MM.1S (cell line): ENCODE measurements around the gene POLR3C.

Experiments used
- DNase-seq: peaks from one replicate; pipeline ENCODE4 v3.0.0-alpha.2; 2015
- H2AFZ ChIP-seq: fragments of 300-600 bp; sonication (generic); 2 replicates; pipeline ENCODE4 v1.6.0; 2016; ENCODE audit warnings: antibody characterized with exemption, low read length
- H3F3A ChIP-seq: fragments of 300-600 bp; sonication (generic); 2 replicates; pipeline ENCODE4 v1.6.1; 2016; ENCODE audit warnings: mild to moderate bottlenecking, antibody characterized with exemption, low read length, moderate library complexity, mixed read lengths; ENCODE audit not compliant: insufficient read depth
- H3K27ac ChIP-seq: fragments of 300-600 bp; sonication (generic); 2 replicates; pipeline ENCODE4 v1.5.1; 2016; ENCODE audit warnings: mild to moderate bottlenecking, low read length
- H3K27me3 ChIP-seq: fragments of 300-600 bp; sonication (generic); replicated peaks from 2 replicates; pipeline ENCODE4 v1.6.0; 2016; ENCODE audit warnings: low read length; ENCODE audit not compliant: insufficient read depth
- H3K36me3 ChIP-seq: fragments of 300-600 bp; sonication (generic); replicated peaks from 2 replicates; pipeline ENCODE4 v1.6.1; 2016; ENCODE audit warnings: mild to moderate bottlenecking, low read length, mixed read lengths; ENCODE audit not compliant: insufficient read depth
- H3K4me1 ChIP-seq: fragments of 300-600 bp; sonication (generic); 2 replicates; pipeline ENCODE4 v1.6.1; 2016; ENCODE audit warnings: low read length, mixed read lengths
- H3K4me2 ChIP-seq: fragments of 300-600 bp; sonication (generic); 2 replicates; pipeline ENCODE4 v1.6.0; 2016; ENCODE audit warnings: low read depth, low read length
- H3K4me3 ChIP-seq: fragments of 300-600 bp; sonication (generic); 2 replicates; pipeline ENCODE4 v1.5.1; 2016; ENCODE audit warnings: low read length, mixed read lengths
- H3K79me2 ChIP-seq: fragments of 300-600 bp; sonication (generic); 2 replicates; pipeline ENCODE4 v1.6.1; 2016; ENCODE audit warnings: mixed run types, low read length, mixed read lengths
- H3K9ac ChIP-seq: fragments of 300-600 bp; sonication (generic); 2 replicates; pipeline ENCODE4 v1.6.1; 2016; ENCODE audit warnings: low read length, mixed read lengths
- H3K9me2 ChIP-seq: fragments of 300-600 bp; sonication (generic); replicated peaks from 2 replicates; pipeline ENCODE4 v1.6.1; 2016; ENCODE audit warnings: mild to moderate bottlenecking, low read length, mixed read lengths; ENCODE audit not compliant: insufficient read depth
- H3K9me3 ChIP-seq: fragments of 300-600 bp; sonication (generic); replicated peaks from 2 replicates; pipeline ENCODE4 v1.6.1; 2016; ENCODE audit warnings: mild to moderate bottlenecking, low read length, mixed read lengths; ENCODE audit not compliant: insufficient read depth
- H4K20me1 ChIP-seq: fragments of 300-600 bp; sonication (generic); 2 replicates; pipeline ENCODE4 v1.6.1; 2016; ENCODE audit warnings: mild to moderate bottlenecking, low read length, moderate library complexity, mixed read lengths; ENCODE audit not compliant: insufficient read depth
- EZH2 ChIP-seq: fragments of 300-600 bp; sonication (generic); optimal IDR thresholded peaks from 2 replicates; pipeline ENCODE3; 2017; ENCODE audit warnings: low read depth, mild to moderate bottlenecking, antibody characterized with exemption, low read length, mixed read lengths
- EZH2phosphoT487 ChIP-seq: fragments of 300-600 bp; sonication (generic); IDR thresholded peaks from 2 replicates; pipeline ENCODE4 v1.6.1; 2018; ENCODE audit warnings: antibody characterized with exemption, low read length
- TF ChIP-seq, protein P1 (sequence below): fragments of 300-600 bp; sonication (generic); IDR thresholded peaks from 2 replicates; pipeline ENCODE4 v1.5.1; 2016; ENCODE audit warnings: antibody characterized with exemption, low read length, mixed read lengths

POLR3C gene

DNA sequence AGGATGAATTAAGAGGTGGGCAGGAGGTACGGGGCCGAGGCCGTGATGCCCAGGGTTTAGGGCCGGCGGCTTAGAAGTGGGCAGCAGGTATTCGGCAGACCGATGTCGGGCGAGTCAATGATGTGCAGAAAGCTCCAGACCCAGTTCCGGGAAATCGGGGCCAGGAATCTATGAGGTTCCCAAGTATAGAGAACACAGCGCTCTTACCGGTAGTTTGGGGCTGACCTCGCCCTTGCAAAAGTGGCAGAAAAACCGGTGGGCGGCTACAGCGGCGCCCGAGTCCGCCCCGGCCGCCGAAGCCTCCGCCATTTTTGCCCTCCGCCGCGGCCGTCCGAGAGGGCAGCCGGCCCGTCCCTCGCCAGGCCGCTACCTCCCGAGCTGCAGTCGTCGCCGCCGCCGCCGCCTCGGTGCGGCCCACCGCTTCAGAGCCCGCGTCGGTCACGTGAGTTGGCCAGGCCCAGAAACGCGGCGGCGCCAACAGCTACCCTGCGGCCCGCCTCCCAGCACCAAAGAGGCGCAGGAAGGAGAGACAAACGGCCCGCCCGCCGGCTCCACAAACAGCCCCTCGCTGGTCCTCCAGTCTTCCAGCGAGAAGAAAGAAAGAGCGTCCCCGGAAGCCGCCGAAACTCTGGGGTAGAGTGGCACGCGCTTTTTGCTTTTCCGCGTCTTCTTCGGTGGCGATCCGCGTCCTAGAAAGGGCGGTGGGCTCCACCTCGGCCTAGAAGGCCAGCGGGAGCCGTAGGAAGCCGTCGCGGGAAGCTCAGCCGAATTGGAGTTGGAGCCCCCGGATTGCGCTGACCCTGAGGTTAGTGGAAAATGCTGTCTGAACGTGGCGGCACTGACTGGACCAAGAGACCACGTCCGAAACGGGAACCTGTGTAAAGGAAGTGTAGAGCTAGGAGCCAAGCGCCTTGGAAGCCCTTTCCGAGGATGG, at the start of gene POLR3C, which contains the start of gene RNF115:
Gene POLR3C, plus strand, starts transcription at position 636 of the 934 bp plus-strand sequence. CDS start 1,577 bp downstream, outside the sequence.
Gene RNF115, minus strand, starts transcription at position 531 of the 934 bp plus-strand sequence. Its CDS starts 222 bp downstream, at position 309.
- peak within 1 kb of the TSS; percentile 75 for H3K4me2 ChIP-seq
- TF ChIP-seq, protein P1, sequence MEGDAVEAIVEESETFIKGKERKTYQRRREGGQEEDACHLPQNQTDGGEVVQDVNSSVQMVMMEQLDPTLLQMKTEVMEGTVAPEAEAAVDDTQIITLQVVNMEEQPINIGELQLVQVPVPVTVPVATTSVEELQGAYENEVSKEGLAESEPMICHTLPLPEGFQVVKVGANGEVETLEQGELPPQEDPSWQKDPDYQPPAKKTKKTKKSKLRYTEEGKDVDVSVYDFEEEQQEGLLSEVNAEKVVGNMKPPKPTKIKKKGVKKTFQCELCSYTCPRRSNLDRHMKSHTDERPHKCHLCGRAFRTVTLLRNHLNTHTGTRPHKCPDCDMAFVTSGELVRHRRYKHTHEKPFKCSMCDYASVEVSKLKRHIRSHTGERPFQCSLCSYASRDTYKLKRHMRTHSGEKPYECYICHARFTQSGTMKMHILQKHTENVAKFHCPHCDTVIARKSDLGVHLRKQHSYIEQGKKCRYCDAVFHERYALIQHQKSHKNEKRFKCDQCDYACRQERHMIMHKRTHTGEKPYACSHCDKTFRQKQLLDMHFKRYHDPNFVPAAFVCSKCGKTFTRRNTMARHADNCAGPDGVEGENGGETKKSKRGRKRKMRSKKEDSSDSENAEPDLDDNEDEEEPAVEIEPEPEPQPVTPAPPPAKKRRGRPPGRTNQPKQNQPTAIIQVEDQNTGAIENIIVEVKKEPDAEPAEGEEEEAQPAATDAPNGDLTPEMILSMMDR: no peak
- TF ChIP-seq EZH2phosphoT487 (no peak), EZH2 (no peak)
- DNase-seq: peak; percentile 98
- peaks cover 16% of the 10 kb centered on the region for H3F3A ChIP-seq
- H3K9me3 ChIP-seq: no peaks in the 10 kb centered on the region
- H3K27me3 ChIP-seq: no peaks in the 10 kb centered on the region
- peak within 1 kb of the TSS; percentile 76 for H3K9ac ChIP-seq
- no peaks in the 10 kb centered on the region for H4K20me1 ChIP-seq
- H3K79me2 ChIP-seq: peaks cover 40% of the 10 kb centered on the region
- H3K36me3 ChIP-seq: peaks cover 7% of the 10 kb centered on the region; the same call in 1 of the 2 replicates
- H3K4me3 ChIP-seq: peak within 1 kb of the TSS; percentile 73
- peak within 1 kb of the TSS; percentile 73 for H2AFZ ChIP-seq
- no peaks in the 10 kb centered on the region for H3K9me2 ChIP-seq
- peak within 1 kb of the TSS; percentile 68; the same call in 1 of the 2 replicates for H3K27ac ChIP-seq
- H3K4me1 ChIP-seq: peaks cover 33% of the 10 kb centered on the region

- Histone ChIP-seq H4K20me1 (no peaks in the 10 kb centered on the region), H3K79me2 (no peaks in the 10 kb centered on the region), H3K9ac (no peak overlapping the region), H3K36me3 (no peaks in the 10 kb centered on the region), H3K27me3 (no peaks in the 10 kb centered on the region), H3K9me3 (no peaks in the 10 kb centered on the region), H3K27ac (no peak overlapping the region), H3K4me1 (peaks cover 18% of the 10 kb centered on the region), H3K9me2 (no peaks in the 10 kb centered on the region), H3K4me2 (no peak overlapping the region), H3K4me3 (no peak overlapping the region), H3F3A (peaks cover 11% of the 10 kb centered on the region), H2AFZ (no peak overlapping the region)
- peak; percentile 24 for DNase-seq
- TF ChIP-seq EZH2phosphoT487: no peak
- TF ChIP-seq EZH2: no peak
- TF ChIP-seq, protein P1: no peak
Measured at GRCh38 chr1:145777357-145778145, 46.4 kb upstream of the POLR3C start.

DNA sequence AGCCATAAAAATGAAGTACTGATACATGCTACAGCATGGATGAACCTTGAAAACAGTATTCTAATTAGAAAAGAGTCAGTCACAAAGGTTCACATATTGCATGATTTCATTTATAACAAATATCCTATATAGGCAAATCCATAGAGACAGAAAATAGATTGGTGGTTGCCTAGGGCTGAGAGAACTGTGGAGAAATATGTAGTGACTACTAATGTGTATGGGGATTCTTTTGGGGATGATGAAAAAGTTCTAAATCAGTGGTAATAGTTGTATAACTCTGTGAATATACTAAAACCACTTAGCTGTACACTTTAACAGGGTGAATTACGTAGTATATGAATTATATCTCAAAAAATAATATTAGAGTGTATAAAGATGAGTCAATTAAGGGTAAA, 45.9 kb upstream of the POLR3C start:
- Histone ChIP-seq H3K79me2 (no peaks in the 10 kb centered on the region), H3K27me3 (no peaks in the 10 kb centered on the region), H3K27ac (no peak overlapping the region), H3K36me3 (0 out of 2 replicates have a peak, but pooled peaks cover 2% of the 10 kb centered on the region), H3F3A (peaks cover 11% of the 10 kb centered on the region), H3K4me3 (no peak overlapping the region), H4K20me1 (no peaks in the 10 kb centered on the region), H3K4me1 (peaks cover 18% of the 10 kb centered on the region), H3K9me2 (no peaks in the 10 kb centered on the region), H3K4me2 (no peak overlapping the region), H3K9ac (no peak overlapping the region), H3K9me3 (no peaks in the 10 kb centered on the region), H2AFZ (no peak overlapping the region)
- DNase-seq: no peak
- TF ChIP-seq, protein P1: no peak
- TF ChIP-seq EZH2phosphoT487 (no peak), EZH2 (no peak)
